ENCODE data around the gene SPATA3.

The SPATA3 gene

DNA sequence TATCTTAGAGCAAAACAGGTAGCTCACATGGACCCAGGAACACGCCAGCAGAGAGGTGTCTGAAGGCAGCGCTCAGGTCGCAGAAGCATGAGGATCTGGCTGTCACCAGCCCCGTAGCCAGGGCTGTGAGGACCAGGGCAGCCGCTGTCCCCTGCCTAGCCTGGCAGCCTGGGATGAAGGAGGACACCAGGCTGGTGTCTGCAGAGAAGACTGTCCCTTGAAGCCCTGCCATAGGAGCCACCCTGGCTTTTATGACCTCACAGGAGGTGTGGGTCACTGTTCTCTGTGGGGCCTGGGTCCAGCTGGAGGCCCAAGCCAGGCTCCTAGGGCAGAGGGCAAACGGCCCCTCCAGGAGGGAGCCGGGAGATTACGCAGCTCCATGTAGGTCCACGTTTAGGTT is at the start of gene SPATA3:
Gene SPATA3 (plus strand): TSS at position 301 of the 400 bp plus-strand sequence. CDS start 113 bp downstream, outside the sequence.
- no peak for DNase-seq (ENCODE audit: low spot score)
- ChIA-PET CTCF (no interaction called here), POLR2A (ENCODE audit: low non-redundant PET) (no interaction called here)
- TF ChIP-seq, protein P1, sequence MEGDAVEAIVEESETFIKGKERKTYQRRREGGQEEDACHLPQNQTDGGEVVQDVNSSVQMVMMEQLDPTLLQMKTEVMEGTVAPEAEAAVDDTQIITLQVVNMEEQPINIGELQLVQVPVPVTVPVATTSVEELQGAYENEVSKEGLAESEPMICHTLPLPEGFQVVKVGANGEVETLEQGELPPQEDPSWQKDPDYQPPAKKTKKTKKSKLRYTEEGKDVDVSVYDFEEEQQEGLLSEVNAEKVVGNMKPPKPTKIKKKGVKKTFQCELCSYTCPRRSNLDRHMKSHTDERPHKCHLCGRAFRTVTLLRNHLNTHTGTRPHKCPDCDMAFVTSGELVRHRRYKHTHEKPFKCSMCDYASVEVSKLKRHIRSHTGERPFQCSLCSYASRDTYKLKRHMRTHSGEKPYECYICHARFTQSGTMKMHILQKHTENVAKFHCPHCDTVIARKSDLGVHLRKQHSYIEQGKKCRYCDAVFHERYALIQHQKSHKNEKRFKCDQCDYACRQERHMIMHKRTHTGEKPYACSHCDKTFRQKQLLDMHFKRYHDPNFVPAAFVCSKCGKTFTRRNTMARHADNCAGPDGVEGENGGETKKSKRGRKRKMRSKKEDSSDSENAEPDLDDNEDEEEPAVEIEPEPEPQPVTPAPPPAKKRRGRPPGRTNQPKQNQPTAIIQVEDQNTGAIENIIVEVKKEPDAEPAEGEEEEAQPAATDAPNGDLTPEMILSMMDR (conservative IDR thresholded peaks at IDR 0.05; ENCODE audit: low read depth) = no peak
- H3K27ac ChIP-seq = no peak within 1 kb of the TSS

DNA sequence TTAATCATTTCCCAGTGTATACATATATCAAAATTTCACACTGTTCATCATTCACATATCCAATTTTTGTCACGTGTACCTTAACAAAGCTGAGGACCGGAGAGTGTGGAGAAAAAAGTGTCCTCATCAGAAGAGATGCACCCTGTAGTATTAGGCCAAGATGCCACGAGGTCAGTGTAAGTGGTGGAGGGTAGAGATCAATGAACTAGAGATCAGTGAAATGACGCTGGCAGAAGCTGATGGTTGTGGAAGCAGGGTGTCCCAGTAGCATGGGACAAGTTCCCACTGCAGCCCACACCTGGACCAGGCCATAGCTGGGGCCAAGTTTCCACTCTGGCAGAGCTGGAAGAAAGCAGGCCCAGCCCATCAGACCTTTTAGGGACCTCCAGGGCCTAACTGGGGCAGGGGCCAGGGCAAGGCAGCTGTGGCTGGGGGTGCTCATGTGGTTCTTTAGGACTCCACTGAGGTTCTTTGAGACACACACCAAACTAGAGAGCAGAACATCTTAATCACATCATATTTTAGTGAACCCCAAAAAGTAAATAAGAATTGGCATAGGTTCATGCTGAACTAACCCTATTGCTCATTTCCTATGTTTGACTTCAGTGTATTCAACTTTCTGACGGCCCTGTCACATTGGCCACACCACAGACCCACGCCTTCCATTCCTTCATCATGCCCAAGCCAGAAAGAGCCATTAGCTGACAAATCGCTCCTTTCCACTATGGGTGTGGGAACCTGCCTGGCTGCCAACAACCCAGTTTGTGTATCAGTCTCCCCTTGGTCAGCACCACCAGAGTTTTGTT is 49.3 kb upstream of the SPATA3 start:
- POLR2A ChIA-PET (ENCODE audit: low non-redundant PET) = no interaction called here
- H3K27ac ChIP-seq = no peak overlapping the region
- TF ChIP-seq, protein P1 (conservative IDR thresholded peaks at IDR 0.05; ENCODE audit: low read depth) = no peak
- no peak for DNase-seq (ENCODE audit: low spot score)
- CTCF ChIA-PET = interaction anchor here (0.6 to 0.7 kb wide), 3 partner anchors 16 to 389 kb away, joined by 3 to 5 read pairs (median 3); no protein-coding TSS in a partner anchor

DNA sequence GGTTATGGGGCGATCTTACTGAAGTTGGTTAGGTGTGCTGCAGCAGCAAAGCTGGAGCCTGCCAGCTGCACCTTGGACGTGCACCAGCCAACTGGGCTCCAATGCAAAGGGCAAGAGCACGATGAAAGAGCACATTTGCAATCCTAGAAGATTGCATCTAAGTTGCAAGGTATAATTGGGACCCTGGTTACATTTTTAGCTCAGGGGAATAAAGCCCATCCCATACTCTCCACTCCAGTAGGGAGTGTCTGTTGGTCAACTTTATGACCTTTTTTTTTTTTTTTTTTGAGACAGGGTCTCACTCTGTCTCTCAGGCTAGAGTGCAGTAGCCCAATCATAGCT is 48.7 kb upstream of the SPATA3 start:
- ChIA-PET POLR2A (ENCODE audit: low non-redundant PET) (no interaction called here), CTCF (interaction anchor here (0.6 to 0.7 kb wide), 3 partner anchors 51 to 500 kb away, joined by 3 to 4 read pairs (median 3); no protein-coding TSS in a partner anchor)
- TF ChIP-seq, protein P1 (conservative IDR thresholded peaks at IDR 0.05; ENCODE audit: low read depth) = no peak
- DNase-seq (ENCODE audit: low spot score) = no peak
- no peak overlapping the region for H3K27ac ChIP-seq

- TF ChIP-seq, protein P1 (conservative IDR thresholded peaks at IDR 0.05; ENCODE audit: low read depth) = no peak
- POLR2A ChIA-PET (ENCODE audit: low non-redundant PET) = no interaction called here
- DNase-seq (ENCODE audit: low spot score) = no peak
- CTCF ChIA-PET = interaction anchor here (0.6 kb wide), 2 partner anchors 11 to 499 kb away, joined by 4 read pairs; no protein-coding TSS in a partner anchor
- H3K27ac ChIP-seq = no peak overlapping the region
These were observed 48.0 kb upstream of the SPATA3 start for GRCh38 chr2:230947908-230948365.

GRCh38 chr2:230949966-230950873 is 45.7 kb upstream of the SPATA3 start:
- CTCF ChIA-PET = interaction anchor here (0.6 kb wide), 1 partner anchor 54 kb away, joined by 3 read pairs; no protein-coding TSS in a partner anchor
- POLR2A ChIA-PET (ENCODE audit: low non-redundant PET) = interaction anchor here (0.6 kb wide), 1 partner anchor 150 kb away, joined by 3 read pairs; no protein-coding TSS in a partner anchor
- no peak for DNase-seq (ENCODE audit: low spot score)
- H3K27ac ChIP-seq = no peak overlapping the region
- TF ChIP-seq, protein P1 (conservative IDR thresholded peaks at IDR 0.05; ENCODE audit: low read depth) = no peak

GRCh38 chr2:230950874-230951339 is 45.0 kb upstream of the SPATA3 start:
- DNase-seq (ENCODE audit: low spot score) = no peak
- POLR2A ChIA-PET (ENCODE audit: low non-redundant PET) = interaction anchor here (0.6 kb wide), 1 partner anchor 149 kb away, joined by 3 read pairs; no protein-coding TSS in a partner anchor
- TF ChIP-seq, protein P1 (conservative IDR thresholded peaks at IDR 0.05; ENCODE audit: low read depth) = no peak
- H3K27ac ChIP-seq = no peak overlapping the region
- CTCF ChIA-PET = no interaction called here

Data from RWPE1 (cell line).